PC-9 (cell line): ENCODE results near the gene RAB28.

Experiments
- CTCF ChIP-seq: fragments of 200-600 bp; sonication (generic); conservative IDR thresholded peaks from 2 replicates; pipeline ENCODE4 v1.6.1; 2017; ENCODE audit warnings: mixed run types, antibody characterized with exemption, mild to moderate bottlenecking, moderate library complexity
- EZH2 ChIP-seq: fragments of 200-600 bp; sonication (generic); IDR thresholded peaks from 2 replicates; pipeline ENCODE4 v1.8.0; 2017; ENCODE audit warnings: antibody characterized with exemption, low read depth

DNA sequence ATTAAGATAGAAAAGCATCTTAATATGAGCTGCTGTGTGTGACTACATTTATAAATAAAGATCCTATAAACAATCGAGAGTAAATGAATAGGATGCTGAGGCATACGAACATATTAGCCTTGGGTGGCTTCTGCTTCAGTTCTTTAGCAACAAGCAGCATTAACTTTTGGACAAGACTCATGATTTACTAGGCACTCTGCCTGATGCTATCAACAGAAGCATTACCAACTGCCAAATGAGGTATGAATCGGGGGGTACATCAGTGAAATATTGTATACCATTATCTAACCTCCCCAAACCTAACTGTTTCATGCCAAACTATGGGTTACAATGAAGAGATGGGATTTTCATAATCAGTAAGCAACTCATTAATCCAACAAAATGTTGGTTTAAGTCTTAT lies 113.1 kb downstream of the RAB28 start:
- TF ChIP-seq CTCF: no peak
- no peak for TF ChIP-seq EZH2
